BE2C (cell line): ENCODE data around the gene MEG3. TPM values are rescaled to one million over a fixed set of nuclear protein-coding genes. Genes with fewer than 3 reads are reported as not detected.

ENCODE experiments used
- DNase-seq: peaks from one replicate; pipeline ENCODE4 v3.0.0-alpha.2; 2020
- H3K27me3 ChIP-seq: fragments of 250-450 bp; sonication (Bioruptor Pico); 2 replicates; pipeline ENCODE4 v1.5.1; 2020; ENCODE audit warnings: mild to moderate bottlenecking
- H3K36me3 ChIP-seq: fragments of 250-450 bp; sonication (Bioruptor Pico); 2 replicates; pipeline ENCODE4 v1.5.1; 2020; ENCODE audit warnings: mild to moderate bottlenecking
- H3K4me1 ChIP-seq: fragments of 250-450 bp; sonication (Bioruptor Pico); 2 replicates; pipeline ENCODE4 v1.5.1; 2020
- H3K4me3 ChIP-seq: 2 replicates; pipeline ENCODE4 v1.5.1; 2011; ENCODE audit warnings: low read depth, low read length
- H3K9me3 ChIP-seq: fragments of 250-450 bp; sonication (Bioruptor Pico); 2 replicates; pipeline ENCODE4 v1.5.1; 2020
- polyA plus RNA-seq: library from polyadenylated mRNA; unstranded; fragments of >200 nt; gene quantifications from one replicate; pipeline ENCODE4 v1.2.1, GENCODE V29; 2012; ENCODE audit warnings: low read depth, missing spikeins; ENCODE audit not compliant: insufficient read length, insufficient read depth
- TF ChIP-seq, protein P1 (sequence below): IDR thresholded peaks from 2 replicates; pipeline ENCODE4 v1.5.1; 2012; ENCODE audit warnings: mild to moderate bottlenecking, low read depth, low read length

MEG3 gene
- 610 TPM for polyA plus RNA-seq

DNA sequence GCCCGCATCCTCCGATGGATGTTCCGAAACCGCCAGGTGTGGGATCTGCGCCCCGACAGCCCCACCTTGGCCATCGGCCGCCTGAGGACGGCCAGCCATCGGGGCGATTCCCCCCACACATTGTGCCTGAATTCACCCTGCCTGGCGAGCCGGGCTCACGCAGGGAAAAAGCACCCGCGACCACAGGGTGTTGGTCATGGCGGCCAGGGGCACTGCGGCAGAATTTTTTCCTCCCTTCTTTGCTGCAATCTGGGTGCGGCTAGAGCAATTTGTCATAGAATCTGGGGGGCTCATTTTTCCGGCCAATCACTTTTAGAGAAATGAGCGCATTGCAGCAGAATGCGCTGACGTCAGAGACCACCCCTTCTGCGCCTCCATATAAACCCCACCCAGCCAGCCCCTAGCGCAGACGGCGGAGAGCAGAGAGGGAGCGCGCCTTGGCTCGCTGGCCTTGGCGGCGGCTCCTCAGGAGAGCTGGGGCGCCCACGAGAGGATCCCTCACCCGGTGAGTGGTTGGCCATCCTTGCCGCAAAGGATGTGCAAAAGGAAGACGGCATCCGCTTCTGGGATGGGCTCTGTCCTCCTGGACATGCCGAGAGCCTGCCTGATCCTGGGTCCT, at the start of gene MEG3:
Gene MEG3 (plus strand): TSS at position 406 of the 619 bp plus-strand sequence.
- peaks cover 32% of the 10 kb centered on the region for H3K36me3 ChIP-seq
- no peaks in the 10 kb centered on the region for H3K27me3 ChIP-seq
- H3K9me3 ChIP-seq: no peaks in the 10 kb centered on the region
- TF ChIP-seq, protein P1, sequence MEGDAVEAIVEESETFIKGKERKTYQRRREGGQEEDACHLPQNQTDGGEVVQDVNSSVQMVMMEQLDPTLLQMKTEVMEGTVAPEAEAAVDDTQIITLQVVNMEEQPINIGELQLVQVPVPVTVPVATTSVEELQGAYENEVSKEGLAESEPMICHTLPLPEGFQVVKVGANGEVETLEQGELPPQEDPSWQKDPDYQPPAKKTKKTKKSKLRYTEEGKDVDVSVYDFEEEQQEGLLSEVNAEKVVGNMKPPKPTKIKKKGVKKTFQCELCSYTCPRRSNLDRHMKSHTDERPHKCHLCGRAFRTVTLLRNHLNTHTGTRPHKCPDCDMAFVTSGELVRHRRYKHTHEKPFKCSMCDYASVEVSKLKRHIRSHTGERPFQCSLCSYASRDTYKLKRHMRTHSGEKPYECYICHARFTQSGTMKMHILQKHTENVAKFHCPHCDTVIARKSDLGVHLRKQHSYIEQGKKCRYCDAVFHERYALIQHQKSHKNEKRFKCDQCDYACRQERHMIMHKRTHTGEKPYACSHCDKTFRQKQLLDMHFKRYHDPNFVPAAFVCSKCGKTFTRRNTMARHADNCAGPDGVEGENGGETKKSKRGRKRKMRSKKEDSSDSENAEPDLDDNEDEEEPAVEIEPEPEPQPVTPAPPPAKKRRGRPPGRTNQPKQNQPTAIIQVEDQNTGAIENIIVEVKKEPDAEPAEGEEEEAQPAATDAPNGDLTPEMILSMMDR: no peak
- H3K4me1 ChIP-seq: peaks cover 24% of the 10 kb centered on the region
- peak; percentile 79 for DNase-seq
- peak within 1 kb of the TSS; percentile 92 for H3K4me3 ChIP-seq

DNA sequence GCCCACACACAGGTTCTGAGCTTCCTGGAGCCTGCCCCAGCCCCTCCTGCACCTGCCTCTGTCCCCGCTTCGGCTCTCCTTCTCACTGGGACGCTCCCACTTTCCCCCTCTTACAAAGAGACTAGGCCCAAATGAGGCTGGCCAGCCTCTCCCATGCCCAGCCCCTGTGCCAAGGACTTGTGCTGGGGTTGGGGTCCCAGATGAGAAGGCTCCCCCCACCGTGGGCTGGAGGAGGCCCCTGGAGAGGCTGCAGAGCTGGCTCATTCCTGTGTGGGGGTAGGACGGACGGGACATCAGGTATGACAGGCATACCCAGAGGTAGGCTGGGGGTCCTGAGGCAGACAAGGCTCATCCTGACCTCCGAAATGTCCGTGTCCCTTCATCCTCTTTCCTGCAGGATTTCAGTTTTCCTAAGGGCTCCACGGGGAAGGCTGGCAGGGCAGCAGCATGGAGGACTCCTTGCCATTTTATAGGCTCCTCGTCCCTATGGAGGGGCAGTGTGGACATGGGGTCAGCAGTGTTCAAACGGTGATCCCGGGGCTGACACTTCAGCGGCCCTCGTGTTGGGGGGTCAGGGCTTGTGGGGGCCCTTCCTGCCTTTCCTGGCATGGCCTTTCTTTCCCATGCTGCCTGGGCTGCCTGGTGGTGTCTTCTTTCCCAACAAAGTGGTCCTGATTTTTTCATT, 49.1 kb upstream of the MEG3 start:
- no peak overlapping the region for H3K4me3 ChIP-seq
- TF ChIP-seq, protein P1: no peak
- no peak for DNase-seq
- peaks cover 58% of the 10 kb centered on the region for H3K4me1 ChIP-seq
- H3K9me3 ChIP-seq: no peaks in the 10 kb centered on the region
- no peaks in the 10 kb centered on the region for H3K36me3 ChIP-seq
- H3K27me3 ChIP-seq: no peaks in the 10 kb centered on the region

DNA sequence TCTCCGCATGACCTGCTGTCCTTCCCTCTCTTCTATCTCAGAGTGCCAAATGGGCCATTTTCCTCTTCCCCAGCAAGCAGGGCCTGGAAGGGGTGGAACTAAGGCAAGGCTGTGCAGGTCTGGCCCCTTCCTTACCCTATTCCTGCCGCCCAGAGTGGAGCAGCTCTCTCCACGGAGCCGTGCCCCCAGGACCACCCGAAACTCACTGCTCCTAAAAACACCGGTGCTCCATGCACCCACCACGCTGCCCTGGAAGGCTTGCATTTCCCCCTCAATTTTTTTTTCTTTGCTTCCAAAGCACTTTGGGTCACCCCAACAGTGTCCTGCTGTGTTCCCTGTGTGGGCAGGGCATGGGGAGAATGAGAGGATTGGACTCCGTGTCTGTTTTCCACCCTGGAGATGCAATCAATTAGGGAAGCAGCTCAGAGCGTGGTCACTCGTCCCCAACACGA, 48.5 kb upstream of the MEG3 start:
- Histone ChIP-seq H3K36me3 (no peaks in the 10 kb centered on the region), H3K9me3 (no peaks in the 10 kb centered on the region), H3K27me3 (no peaks in the 10 kb centered on the region), H3K4me3 (no peak overlapping the region), H3K4me1 (peaks cover 58% of the 10 kb centered on the region)
- TF ChIP-seq, protein P1: no peak
- no peak for DNase-seq

DNA sequence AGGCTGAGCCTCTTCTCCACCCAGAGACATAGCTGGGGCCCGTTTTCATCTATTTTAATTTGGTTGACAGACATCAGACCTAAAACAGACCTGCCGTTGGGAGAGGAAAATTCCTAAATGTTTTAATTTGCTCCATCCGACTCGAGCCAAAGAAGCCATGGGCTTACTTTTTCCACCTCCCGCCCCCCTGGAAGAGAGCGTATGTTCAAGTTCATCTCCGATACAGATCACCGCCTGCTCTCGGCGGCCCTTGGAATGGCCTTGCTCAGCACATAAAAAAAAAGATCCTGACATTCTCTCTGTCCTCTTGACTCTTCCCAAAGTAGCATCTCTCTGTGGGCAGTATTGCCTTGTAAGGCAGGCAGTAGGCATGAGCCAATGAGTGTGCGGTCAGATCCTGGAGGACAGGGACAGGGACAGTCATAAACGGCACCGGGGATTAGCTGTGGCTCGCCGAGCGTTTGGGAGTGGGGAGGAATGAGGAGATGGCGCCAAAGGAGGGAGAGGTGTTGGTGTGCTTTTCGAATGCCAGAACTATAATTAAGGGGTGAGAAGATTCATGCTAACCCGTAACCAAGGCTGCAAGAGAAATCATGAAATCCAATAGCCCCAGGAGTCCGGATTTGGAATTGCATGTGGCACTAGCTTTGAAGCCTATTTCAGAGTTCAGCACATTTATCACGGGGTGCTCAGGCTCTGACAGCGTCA, 47.9 kb upstream of the MEG3 start:
- TF ChIP-seq, protein P1: peak; percentile 16; the same call in 1 of the 2 replicates
- Histone ChIP-seq H3K36me3 (no peaks in the 10 kb centered on the region), H3K27me3 (no peaks in the 10 kb centered on the region), H3K9me3 (no peaks in the 10 kb centered on the region), H3K4me3 (no peak overlapping the region), H3K4me1 (peaks cover 57% of the 10 kb centered on the region)
- peak; percentile 48 for DNase-seq

DNA sequence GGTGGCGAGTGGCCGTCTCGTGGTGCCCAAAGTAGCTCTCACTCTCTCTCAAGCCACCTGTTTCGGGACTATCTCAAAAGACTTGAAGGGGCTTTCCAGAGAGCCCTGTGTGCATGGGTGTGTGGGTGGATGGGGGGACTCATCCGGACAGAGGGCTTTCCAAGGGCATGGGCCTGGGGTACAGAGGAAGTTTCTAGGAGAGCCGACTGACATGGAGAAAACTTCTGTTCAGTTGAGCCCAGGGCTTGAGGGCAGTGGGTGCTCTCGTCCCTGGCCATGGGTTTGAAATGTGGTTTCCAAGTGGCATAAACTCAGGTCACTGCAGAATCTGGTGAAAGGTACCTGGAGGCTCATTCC, 47.4 kb upstream of the MEG3 start:
- Histone ChIP-seq H3K9me3 (no peaks in the 10 kb centered on the region), H3K4me3 (no peak overlapping the region), H3K4me1 (peaks cover 62% of the 10 kb centered on the region), H3K27me3 (no peaks in the 10 kb centered on the region), H3K36me3 (no peaks in the 10 kb centered on the region)
- DNase-seq: no peak
- TF ChIP-seq, protein P1: no peak
